PC-9 (cell line): ENCODE results near the gene FOXJ1. TPM values are rescaled to one million over a fixed set of nuclear protein-coding genes. Genes with fewer than 3 reads are reported as not detected.

Experiments used
- BruUV-seq: library from RNA; stranded (reverse); fragments of 400-500 nt; replicated peaks from 2 replicates; lab custom pipeline; 2021; lab: Mats Ljungman, UMichigan
- CTCF ChIA-PET: fragments of 300-600 bp; sonication (Branson Sonifier 250); formaldehyde crosslinking; loops from one replicate; lab custom pipeline; 2022; ENCODE audit warnings: antibody characterized with exemption; lab: Charles Lee
- POLR2A ChIA-PET: fragments of 300-600 bp; sonication (Branson Sonifier 250); formaldehyde crosslinking; loops from one replicate; lab custom pipeline; 2022; ENCODE audit warnings: antibody characterized with exemption; ENCODE audit not compliant: unreplicated experiment; lab: Charles Lee
- DNase-seq, 2 experiments: peaks; one replicate each; pipeline versions ENCODE4 v3.0.0 to v3.0.0-alpha.2; 2015 to 2022; ENCODE audit warnings: mixed read lengths in 1 of 2
- H2AFZ ChIP-seq: fragments of 200-600 bp; sonication (generic); 2 replicates; pipeline ENCODE4 v1.8.1; 2017; ENCODE audit warnings: antibody characterized with exemption
- H3F3A ChIP-seq: fragments of 200-600 bp; sonication (generic); 2 replicates; pipeline ENCODE4 v1.8.1; 2017; ENCODE audit warnings: antibody characterized with exemption, mild to moderate bottlenecking, low read depth; ENCODE audit not compliant: insufficient read depth
- H3K27ac ChIP-seq: fragments of 200-600 bp; sonication (generic); 2 replicates; pipeline ENCODE4 v1.6.1; 2016; ENCODE audit warnings: mixed run types
- H3K27me3 ChIP-seq: fragments of 200-600 bp; sonication (generic); 2 replicates; pipeline ENCODE4 v1.6.1; 2016; ENCODE audit warnings: low read depth, mixed run types; ENCODE audit not compliant: insufficient read depth
- H3K36me3 ChIP-seq: fragments of 200-600 bp; sonication (generic); 2 replicates; pipeline ENCODE4 v1.6.1; 2016; ENCODE audit warnings: low read depth, mixed run types
- H3K4me1 ChIP-seq: fragments of 200-600 bp; sonication (generic); replicated peaks from 2 replicates; pipeline ENCODE4 v1.6.1; 2016; ENCODE audit warnings: mixed run types; ENCODE audit not compliant: insufficient read depth
- H3K4me2 ChIP-seq: fragments of 200-600 bp; sonication (generic); 2 replicates; pipeline ENCODE4 v1.6.1; 2017; ENCODE audit warnings: mixed run types
- H3K4me3 ChIP-seq: fragments of 200-600 bp; sonication (generic); 2 replicates; pipeline ENCODE4 v1.6.1; 2016; ENCODE audit warnings: mixed run types
- H3K79me2 ChIP-seq: fragments of 200-600 bp; sonication (generic); 2 replicates; pipeline ENCODE4 v1.6.1; 2017; ENCODE audit warnings: low read depth, mixed run types
- H3K9me2 ChIP-seq: fragments of 200-600 bp; sonication (generic); 2 replicates; pipeline ENCODE4 v1.8.1; 2017; ENCODE audit warnings: mild to moderate bottlenecking; ENCODE audit not compliant: insufficient read depth
- H3K9me3 ChIP-seq: fragments of 200-600 bp; sonication (generic); 2 replicates; pipeline ENCODE4 v1.8.1; 2016; ENCODE audit warnings: low read depth; ENCODE audit not compliant: insufficient read depth
- H4K20me1 ChIP-seq: fragments of 200-600 bp; sonication (generic); 2 replicates; pipeline ENCODE4 v1.8.1; 2017; ENCODE audit not compliant: insufficient read depth
- EZH2 ChIP-seq: fragments of 200-600 bp; sonication (generic); IDR thresholded peaks from 2 replicates; pipeline ENCODE4 v1.8.0; 2017; ENCODE audit warnings: antibody characterized with exemption, low read depth
- intact Hi-C: fragments of 100-400 bp; cut with micrococcal nuclease; formaldehyde crosslinking; loops from one replicate; pipeline ENCODE4 v1.10.0; 2022; ENCODE audit not compliant: unreplicated experiment
- total RNA-seq: library from RNA; stranded (reverse); gene quantifications from 2 replicates; pipeline ENCODE4 v1.2.3, GENCODE V29; 2021
- TF ChIP-seq, protein P1 (sequence below): fragments of 200-600 bp; sonication (generic); conservative IDR thresholded peaks from 2 replicates; pipeline ENCODE4 v1.6.1; 2017; ENCODE audit warnings: mixed run types, antibody characterized with exemption, mild to moderate bottlenecking, moderate library complexity

Gene FOXJ1
- total RNA-seq, 1 experiment from 2014 or later, result 23.7 TPM

DNA sequence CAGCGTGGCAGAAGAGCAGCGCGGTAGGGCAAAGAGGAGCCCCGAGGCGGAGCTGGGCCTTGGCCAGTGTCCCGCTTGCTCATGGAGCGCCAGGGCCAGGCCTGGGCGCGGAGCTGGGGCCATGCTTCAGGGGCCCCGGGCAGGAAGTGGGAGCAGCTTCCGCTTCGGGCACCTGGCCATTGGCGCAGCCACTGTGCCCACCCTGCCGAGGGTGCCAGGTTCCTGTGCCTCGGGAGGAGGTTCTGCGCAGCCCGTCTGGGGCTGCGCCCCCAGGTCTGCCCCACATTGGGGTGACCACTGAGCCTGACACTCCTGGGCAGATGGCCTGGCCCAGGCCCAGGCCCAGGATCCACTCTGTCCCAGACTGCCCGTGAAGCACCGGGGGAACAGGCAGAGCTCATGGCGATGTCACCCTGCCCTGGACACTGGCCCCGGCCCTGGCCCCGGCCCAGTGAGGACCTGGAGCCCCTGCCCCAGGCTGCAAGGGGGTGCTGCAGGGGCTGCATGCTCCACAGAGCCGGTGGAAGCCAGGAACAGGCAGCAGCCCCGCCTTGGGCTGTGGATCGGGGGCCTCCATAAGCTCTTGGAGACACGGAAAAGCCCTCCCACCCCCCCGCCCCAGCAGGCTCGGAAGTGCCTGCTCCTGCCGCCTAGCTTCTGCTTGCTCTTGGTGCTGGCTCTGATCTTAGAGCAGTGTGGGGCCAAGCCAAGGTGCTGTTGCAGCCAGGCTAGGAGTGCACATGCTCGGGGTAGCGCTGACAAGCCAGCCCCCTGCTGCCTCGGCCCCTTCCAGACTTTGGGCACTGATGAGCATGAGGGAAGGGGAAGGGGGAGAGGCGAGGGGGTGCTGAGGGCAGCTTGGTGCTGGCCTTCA, 35.9 kb upstream of the FOXJ1 start:
- no peaks in the 10 kb centered on the region for H3F3A ChIP-seq
- no peak overlapping the region for H3K4me2 ChIP-seq
- POLR2A ChIA-PET, result no interaction called here
- no peak overlapping the region for H3K27ac ChIP-seq
- TF ChIP-seq, protein P1, sequence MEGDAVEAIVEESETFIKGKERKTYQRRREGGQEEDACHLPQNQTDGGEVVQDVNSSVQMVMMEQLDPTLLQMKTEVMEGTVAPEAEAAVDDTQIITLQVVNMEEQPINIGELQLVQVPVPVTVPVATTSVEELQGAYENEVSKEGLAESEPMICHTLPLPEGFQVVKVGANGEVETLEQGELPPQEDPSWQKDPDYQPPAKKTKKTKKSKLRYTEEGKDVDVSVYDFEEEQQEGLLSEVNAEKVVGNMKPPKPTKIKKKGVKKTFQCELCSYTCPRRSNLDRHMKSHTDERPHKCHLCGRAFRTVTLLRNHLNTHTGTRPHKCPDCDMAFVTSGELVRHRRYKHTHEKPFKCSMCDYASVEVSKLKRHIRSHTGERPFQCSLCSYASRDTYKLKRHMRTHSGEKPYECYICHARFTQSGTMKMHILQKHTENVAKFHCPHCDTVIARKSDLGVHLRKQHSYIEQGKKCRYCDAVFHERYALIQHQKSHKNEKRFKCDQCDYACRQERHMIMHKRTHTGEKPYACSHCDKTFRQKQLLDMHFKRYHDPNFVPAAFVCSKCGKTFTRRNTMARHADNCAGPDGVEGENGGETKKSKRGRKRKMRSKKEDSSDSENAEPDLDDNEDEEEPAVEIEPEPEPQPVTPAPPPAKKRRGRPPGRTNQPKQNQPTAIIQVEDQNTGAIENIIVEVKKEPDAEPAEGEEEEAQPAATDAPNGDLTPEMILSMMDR, result no peak
- TF ChIP-seq EZH2, result no peak
- no peaks in the 10 kb centered on the region for H4K20me1 ChIP-seq
- no peaks in the 10 kb centered on the region for H3K79me2 ChIP-seq
- no peaks in the 10 kb centered on the region for H3K36me3 ChIP-seq
- no TSS peak for BruUV-seq
- CTCF ChIA-PET, result no interaction called here
- no peak overlapping the region for H2AFZ ChIP-seq
- no peaks in the 10 kb centered on the region for H3K9me2 ChIP-seq
- intact Hi-C loops, result no loop called here
- H3K27me3 ChIP-seq, result no peaks in the 10 kb centered on the region
- 0 out of 2 replicates have a peak, but pooled peaks cover under 1% of the 10 kb centered on the region for H3K4me1 ChIP-seq
- H3K4me3 ChIP-seq, result no peak overlapping the region
- DNase-seq, result no peak
- H3K9me3 ChIP-seq, result no peaks in the 10 kb centered on the region

DNA sequence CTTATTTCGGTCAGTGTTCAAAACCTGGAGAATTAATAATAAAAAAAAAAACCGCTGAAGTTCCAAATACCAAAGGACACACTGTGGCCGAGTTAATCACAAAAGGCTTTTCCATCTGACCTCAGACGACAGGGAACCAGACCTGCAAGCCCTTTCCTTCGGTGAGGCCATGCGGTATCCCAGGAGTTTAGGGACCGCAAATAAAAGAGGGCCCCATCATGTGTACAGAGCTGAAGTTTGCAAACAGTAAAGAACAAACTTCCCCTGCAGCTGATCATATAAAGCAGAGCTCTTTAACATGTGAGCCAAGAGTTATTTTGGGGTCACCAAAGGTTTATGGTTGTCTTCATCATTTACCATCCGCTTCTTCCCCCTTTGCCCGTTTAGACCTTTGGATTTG, 33.0 kb upstream of the FOXJ1 start:
- H3K79me2 ChIP-seq, result no peaks in the 10 kb centered on the region
- no peaks in the 10 kb centered on the region for H3K9me2 ChIP-seq
- BruUV-seq, result no TSS peak
- no peak overlapping the region for H2AFZ ChIP-seq
- no peak overlapping the region for H3K4me2 ChIP-seq
- H3F3A ChIP-seq, result no peaks in the 10 kb centered on the region
- CTCF ChIA-PET, result no interaction called here
- no peak overlapping the region for H3K27ac ChIP-seq
- intact Hi-C loops, result no loop called here
- DNase-seq, result no peak
- no peaks in the 10 kb centered on the region for H3K27me3 ChIP-seq
- POLR2A ChIA-PET, result interaction anchor here (0.6 kb wide), 1 partner anchor 100 kb away, joined by 4 read pairs; no protein-coding TSS in a partner anchor
- no peaks in the 10 kb centered on the region for H3K36me3 ChIP-seq
- H3K4me1 ChIP-seq, result no peaks in the 10 kb centered on the region
- H3K9me3 ChIP-seq, result no peaks in the 10 kb centered on the region
- TF ChIP-seq, protein P1, result no peak
- TF ChIP-seq EZH2, result no peak
- H3K4me3 ChIP-seq, result no peak overlapping the region
- H4K20me1 ChIP-seq, result no peaks in the 10 kb centered on the region

DNA sequence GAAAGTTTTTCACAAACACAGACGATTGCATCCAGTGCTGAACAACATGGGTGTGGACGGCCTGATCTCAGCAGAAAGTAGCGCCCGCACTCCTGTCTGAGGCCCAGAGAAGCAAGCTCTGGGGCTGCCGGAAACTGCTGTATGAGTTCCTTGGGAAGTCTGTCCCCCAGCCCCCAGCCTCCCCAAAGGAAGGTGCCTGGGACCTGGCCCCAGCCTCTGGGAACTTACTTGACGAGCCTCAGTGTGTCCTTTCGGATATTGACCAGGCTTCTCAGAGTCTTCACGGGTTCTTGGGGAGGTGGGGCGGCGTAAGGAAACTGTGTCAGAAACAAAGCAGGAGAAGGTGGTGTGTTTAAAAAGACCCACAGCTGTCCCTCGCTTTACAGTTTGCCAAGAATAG, 32.4 kb upstream of the FOXJ1 start:
- intact Hi-C loops, result no loop called here
- no peaks in the 10 kb centered on the region for H3K27me3 ChIP-seq
- H3K4me2 ChIP-seq, result no peak overlapping the region
- H3K9me2 ChIP-seq, result no peaks in the 10 kb centered on the region
- no peaks in the 10 kb centered on the region for H3K9me3 ChIP-seq
- no peak overlapping the region for H3K27ac ChIP-seq
- POLR2A ChIA-PET, result no interaction called here
- H3K4me3 ChIP-seq, result no peak overlapping the region
- H3F3A ChIP-seq, result no peaks in the 10 kb centered on the region
- no peak for DNase-seq
- no peaks in the 10 kb centered on the region for H3K36me3 ChIP-seq
- TF ChIP-seq, protein P1, result no peak
- no peak for TF ChIP-seq EZH2
- BruUV-seq, result no TSS peak
- H4K20me1 ChIP-seq, result no peaks in the 10 kb centered on the region
- no peak overlapping the region for H2AFZ ChIP-seq
- H3K79me2 ChIP-seq, result no peaks in the 10 kb centered on the region
- H3K4me1 ChIP-seq, result no peaks in the 10 kb centered on the region
- CTCF ChIA-PET, result no interaction called here
